HepG2 (cell line): ENCODE measurements around the gene CACNA2D1. TPM values are rescaled to one million over a fixed set of nuclear protein-coding genes. Genes with fewer than 3 reads are reported as not detected.

Experiments used
- ATAC-seq: fragments of 200-7000 bp; cut with Tn5 transposase; 3 replicates; pipeline ENCODE4 v1.9.1; 2020; ENCODE audit warnings: mild to moderate bottlenecking, moderate library complexity
- BruUV-seq: library from RNA; stranded (reverse); fragments of 400-500 nt; replicated peaks from 2 replicates; lab custom pipeline; 2021; lab: Mats Ljungman, UMichigan
- CTCF ChIA-PET: fragments of 300-600 bp; formaldehyde crosslinking; extraction: SDS; loops from one replicate; lab custom pipeline; 2021; ENCODE audit warnings: low total read pairs, inconsistent platforms, low intra/inter-chr PET ratio; lab: Yijun Ruan, JAX
- POLR2A ChIA-PET: fragments of 350-600 bp; sonication (Branson Sonifier 250); formaldehyde crosslinking; loops from one replicate; lab custom pipeline; 2020; ENCODE audit warnings: antibody characterized with exemption, inconsistent platforms; lab: Yijun Ruan, JAX
- DNase-seq: peaks from one replicate; pipeline ENCODE4 v3.0.0-alpha.2; 2015; ENCODE audit warnings: low spot score
- FAIRE-seq: peaks from 3 replicates; lab custom pipeline; 2011; peaks lifted over from hg19 to GRCh38; lab: Jason Lieb, UNC
- H2AFZ ChIP-seq: one replicate; pipeline ENCODE4 v1.6.1; 2011; ENCODE audit warnings: low read length, inconsistent platforms
- H3K27ac ChIP-seq: fragments of 300-600 bp; 3 replicates; pipeline ENCODE4 v1.8.0; 2011; ENCODE audit warnings: mixed run types, mild to moderate bottlenecking, mixed read lengths, low read length, inconsistent platforms; ENCODE audit not compliant: insufficient read depth; ENCODE audit errors: extremely low read length
- H3K27me3 ChIP-seq, 2 experiments: fragments of 200-600 bp in 1 of 2; 2 replicates in 1 of 2; 3 replicates in 1 of 2; pipeline versions ENCODE4 v1.6.0 to v1.8.0; 2011; ENCODE audit warnings: low read length in 2 of 2, mild to moderate bottlenecking in 2 of 2, moderate library complexity in 2 of 2, inconsistent platforms in 1 of 2; ENCODE audit not compliant: insufficient read depth in 2 of 2, control insufficient read depth in 1 of 2
- H3K36me3 ChIP-seq, 2 experiments: fragments of 200-600 bp in 1 of 2; replicated peaks in 1 of 2; 2 replicates in 1 of 2; 3 replicates in 1 of 2; pipeline versions ENCODE4 v1.5.1 to v1.8.0; 2011; ENCODE audit warnings: low read length in 2 of 2, inconsistent platforms in 1 of 2; ENCODE audit not compliant: insufficient read depth in 2 of 2, control insufficient read depth in 1 of 2
- H3K4me1 ChIP-seq: 2 replicates; pipeline ENCODE4 v1.5.1; 2012; ENCODE audit warnings: low read length, inconsistent platforms; ENCODE audit not compliant: insufficient read depth
- H3K4me2 ChIP-seq: 2 replicates; pipeline ENCODE4 v1.6.0; 2011; ENCODE audit warnings: low read depth, low read length, inconsistent platforms
- H3K4me3 ChIP-seq, 3 experiments: fragments of 200-600 bp in 1 of 3; sonication (generic), shearing (Covaris generic) in 1 of 3; replicated peaks in 1 of 3; 2 replicates each; pipeline ENCODE4 v1.5.1; 2011 to 2016; ENCODE audit warnings: low read length in 3 of 3, inconsistent platforms in 2 of 3, low read depth in 2 of 3, mild to moderate bottlenecking in 2 of 3, control low read depth in 1 of 3, mixed read lengths in 1 of 3; ENCODE audit not compliant: insufficient read depth in 1 of 3
- H3K79me2 ChIP-seq: one replicate; pipeline ENCODE4 v1.6.1; 2011; ENCODE audit warnings: low read length, inconsistent platforms; ENCODE audit not compliant: insufficient read depth
- H3K9ac ChIP-seq: 2 replicates; pipeline ENCODE4 v1.6.0; 2011; ENCODE audit warnings: mild to moderate bottlenecking, low read depth, low read length, inconsistent platforms; ENCODE audit not compliant: insufficient read depth
- H3K9me3 ChIP-seq: 2 replicates; pipeline ENCODE4 v1.5.1; 2012; ENCODE audit warnings: mild to moderate bottlenecking, low read length
- H4K20me1 ChIP-seq: 2 replicates; pipeline ENCODE4 v1.6.0; 2011; ENCODE audit warnings: inconsistent platforms, mild to moderate bottlenecking, low read length, moderate library complexity; ENCODE audit not compliant: insufficient read depth
- CAMTA2 ChIP-seq: sonication (generic); formaldehyde crosslinking; IDR thresholded peaks from 2 replicates; pipeline ENCODE4 v1.4.0; 2020; ENCODE audit warnings: mild to moderate bottlenecking, missing genetic modification reagents, borderline replicate concordance
- ETS1 ChIP-seq: sonication (generic); formaldehyde crosslinking; IDR thresholded peaks from 2 replicates; pipeline ENCODE4 v1.4.0; 2020; ENCODE audit warnings: missing genetic modification reagents
- FIP1L1 ChIP-seq: fragments of 200-400 bp; formaldehyde crosslinking; IDR thresholded peaks from 2 replicates; pipeline ENCODE4 v1.6.1; 2018; ENCODE audit warnings: low read depth, mild to moderate bottlenecking, low read length, moderate library complexity, borderline replicate concordance; ENCODE audit not compliant: insufficient read depth
- GABPA ChIP-seq, 2 experiments: IDR thresholded peaks; 2 replicates each; pipeline ENCODE4 v1.6.1; 2011 to 2016; ENCODE audit warnings: low read depth in 2 of 2, low read length in 1 of 2, missing biosample characterization in 1 of 2, missing genetic modification characterization in 1 of 2
- IKZF5 ChIP-seq: IDR thresholded peaks from 2 replicates; pipeline ENCODE4 v1.6.1; 2018; ENCODE audit warnings: missing genetic modification reagents, mild to moderate bottlenecking, missing compliant biosample characterization
- POLR2A ChIP-seq, 2 experiments: IDR thresholded peaks; 2 replicates each; pipeline ENCODE4 v1.6.1; 2011; ENCODE audit warnings: low read depth in 2 of 2, low read length in 2 of 2, mild to moderate bottlenecking in 1 of 2, moderate library complexity in 1 of 2; ENCODE audit not compliant: insufficient read depth in 1 of 2
- SMC3 ChIP-seq: IDR thresholded peaks from 2 replicates; pipeline ENCODE4 v1.6.1; 2011; ENCODE audit warnings: low read length, improper control_type of control experiment
- SP2 ChIP-seq: sonication (generic); formaldehyde crosslinking; IDR thresholded peaks from 2 replicates; pipeline ENCODE4 v1.5.1; 2020; ENCODE audit warnings: mild to moderate bottlenecking, missing genetic modification reagents
- SPEN ChIP-seq: sonication (generic); formaldehyde crosslinking; IDR thresholded peaks from 2 replicates; pipeline ENCODE4 v1.5.1; 2020; ENCODE audit warnings: low read depth, mild to moderate bottlenecking, missing genetic modification reagents
- STAG1 ChIP-seq: sonication (generic); formaldehyde crosslinking; IDR thresholded peaks from 2 replicates; pipeline ENCODE4 v1.4.0; 2020; ENCODE audit warnings: missing genetic modification reagents
- ZIK1 ChIP-seq: sonication (generic); formaldehyde crosslinking; IDR thresholded peaks from 2 replicates; pipeline ENCODE4 v1.5.0; 2020; ENCODE audit warnings: mild to moderate bottlenecking, low read depth, missing genetic modification reagents, borderline replicate concordance
- ZNF121 ChIP-seq: sonication (generic); formaldehyde crosslinking; IDR thresholded peaks from 2 replicates; pipeline ENCODE4 v1.5.0; 2020; ENCODE audit warnings: mild to moderate bottlenecking, missing genetic modification reagents
- ZNF672 ChIP-seq: sonication (generic); formaldehyde crosslinking; IDR thresholded peaks from 2 replicates; pipeline ENCODE4 v1.8.1; 2022; ENCODE audit warnings: missing genetic modification reagents
- WGBS: methylation state at CpG from one replicate; pipeline ENCODE4 v1.1.6; 2017; ENCODE audit warnings: low lambda C conversion rate; 5-methylcytosine and 5-hydroxymethylcytosine counted together
- in situ Hi-C: cut with HindIII; loops from 2 replicates; pipeline ENCODE4 v1.10.0; 2017; ENCODE audit warnings: low pct_unique_long_range_greater_than_20kb; ENCODE audit not compliant: extremely low pct_ligation_motif_present
- intact Hi-C: fragments of 100-400 bp; cut with micrococcal nuclease; formaldehyde crosslinking; loops from one replicate; pipeline ENCODE4 v1.10.0; 2022; ENCODE audit not compliant: unreplicated experiment
- polyA plus RNA-seq, 8 experiments: library from polyadenylated mRNA; depleted of rRNA in 3 of 8; stranded (reverse) in 7 of 8; unstranded in 1 of 8; fragments of >200 nt; fragmentation: Illumina TruSeq in 4 of 8; extraction: Trizol in 4 of 8; gene quantifications; 2 replicates each; pipeline versions ENCODE4 v1.2.1 to v1.2.3, GENCODE V29; 2011 to 2016; ENCODE audit warnings: low read depth in 4 of 8, missing spikeins in 1 of 8, mixed read lengths in 1 of 8; ENCODE audit not compliant: insufficient read depth in 1 of 8
- total RNA-seq, 5 experiments: library from RNA; depleted of rRNA; stranded (reverse); fragments of >200 nt; fragmentation: Illumina TruSeq; extraction: Trizol; gene quantifications; 2 replicates each; pipeline ENCODE4 v1.2.3, GENCODE V29; 2016; ENCODE audit warnings: low read depth in 1 of 5
- TF ChIP-seq, protein P1 (sequence below): sonication (generic); formaldehyde crosslinking; IDR thresholded peaks from 2 replicates; pipeline ENCODE4 v1.5.0; 2020; ENCODE audit warnings: missing genetic modification reagents
- TF ChIP-seq, protein P2 (sequence below): sonication (generic); formaldehyde crosslinking; IDR thresholded peaks from 2 replicates; pipeline ENCODE4 v1.5.0; 2020; ENCODE audit warnings: mild to moderate bottlenecking, missing genetic modification reagents, moderate library complexity
- TF ChIP-seq, protein P3 (sequence below): sonication (generic); formaldehyde crosslinking; IDR thresholded peaks from 2 replicates; pipeline ENCODE4 v1.9.0; 2022; ENCODE audit warnings: missing genetic modification reagents, mild to moderate bottlenecking, borderline replicate concordance

The CACNA2D1 gene
- total and polyA plus RNA-seq, 2 of the 13 experiments (the other 11 are each of a cell fraction or from before 2014, with no cell fraction given), result not detected

DNA sequence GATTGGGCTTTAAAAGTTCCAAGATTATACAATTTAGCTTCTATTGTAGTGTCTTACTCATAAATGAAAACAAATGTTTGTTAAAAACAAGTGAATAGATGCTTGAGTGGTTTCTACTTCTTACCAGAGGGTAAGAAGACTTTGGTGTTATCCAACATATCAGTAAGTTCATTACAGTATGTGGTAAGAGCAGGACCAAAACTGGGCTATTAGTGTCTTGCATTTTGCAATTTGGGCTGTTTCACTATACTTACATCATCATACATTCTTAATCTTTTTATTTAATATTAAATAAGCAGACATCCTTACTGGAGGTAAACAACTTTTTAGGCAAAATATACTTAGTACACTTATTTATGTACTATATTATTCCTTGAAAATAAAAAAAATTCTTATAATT is 425.4 kb downstream of the CACNA2D1 start (continued):
- TF ChIP-seq ZNF672 (no peak), ZIK1 (no peak), POLR2A (IDR thresholded peaks at IDR 0.05; ENCODE audit: insufficient read depth in 1 of 2, low read depth in 2 of 2, low read length in 2 of 2) (no peak), FIP1L1 (no peak), ZNF121 (CRISPR knock-in tag) (no peak), SP2 (no peak), ETS1 (CRISPR knock-in tag) (no peak), IKZF5 (CRISPR knock-in tag) (no peak)
- TF ChIP-seq, protein P1, sequence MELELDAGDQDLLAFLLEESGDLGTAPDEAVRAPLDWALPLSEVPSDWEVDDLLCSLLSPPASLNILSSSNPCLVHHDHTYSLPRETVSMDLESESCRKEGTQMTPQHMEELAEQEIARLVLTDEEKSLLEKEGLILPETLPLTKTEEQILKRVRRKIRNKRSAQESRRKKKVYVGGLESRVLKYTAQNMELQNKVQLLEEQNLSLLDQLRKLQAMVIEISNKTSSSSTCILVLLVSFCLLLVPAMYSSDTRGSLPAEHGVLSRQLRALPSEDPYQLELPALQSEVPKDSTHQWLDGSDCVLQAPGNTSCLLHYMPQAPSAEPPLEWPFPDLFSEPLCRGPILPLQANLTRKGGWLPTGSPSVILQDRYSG (CRISPR knock-in tag), result no peak

DNA sequence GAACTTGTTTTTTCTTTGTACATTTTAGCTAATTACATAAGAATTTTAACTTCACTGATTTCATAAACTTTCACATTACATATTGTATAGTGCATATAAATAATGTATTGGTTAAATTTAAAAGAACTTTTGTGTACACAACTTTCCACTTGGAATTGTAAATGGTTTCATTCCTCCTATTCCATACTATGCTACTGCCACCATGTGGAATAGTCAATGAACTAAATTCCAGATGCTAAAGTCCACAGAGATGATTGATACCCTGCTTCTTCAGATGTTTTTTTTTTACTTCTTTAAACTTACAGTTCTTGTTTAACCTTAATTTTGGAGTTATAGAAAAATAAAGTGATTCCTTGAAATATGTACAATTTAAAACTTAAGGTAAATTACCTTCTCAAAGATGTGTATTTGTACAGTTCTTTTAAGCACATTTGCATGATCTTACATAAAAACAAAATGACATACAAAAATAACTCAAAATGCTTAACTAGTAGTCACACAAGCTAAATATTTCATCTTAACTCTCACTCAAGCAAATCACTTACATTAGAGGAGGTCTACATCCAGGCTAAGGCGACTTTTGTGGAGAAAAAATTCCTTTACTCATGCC is 426.1 kb downstream of the CACNA2D1 start:
- peak; percentile 9 for DNase-seq
- TF ChIP-seq, protein P2, sequence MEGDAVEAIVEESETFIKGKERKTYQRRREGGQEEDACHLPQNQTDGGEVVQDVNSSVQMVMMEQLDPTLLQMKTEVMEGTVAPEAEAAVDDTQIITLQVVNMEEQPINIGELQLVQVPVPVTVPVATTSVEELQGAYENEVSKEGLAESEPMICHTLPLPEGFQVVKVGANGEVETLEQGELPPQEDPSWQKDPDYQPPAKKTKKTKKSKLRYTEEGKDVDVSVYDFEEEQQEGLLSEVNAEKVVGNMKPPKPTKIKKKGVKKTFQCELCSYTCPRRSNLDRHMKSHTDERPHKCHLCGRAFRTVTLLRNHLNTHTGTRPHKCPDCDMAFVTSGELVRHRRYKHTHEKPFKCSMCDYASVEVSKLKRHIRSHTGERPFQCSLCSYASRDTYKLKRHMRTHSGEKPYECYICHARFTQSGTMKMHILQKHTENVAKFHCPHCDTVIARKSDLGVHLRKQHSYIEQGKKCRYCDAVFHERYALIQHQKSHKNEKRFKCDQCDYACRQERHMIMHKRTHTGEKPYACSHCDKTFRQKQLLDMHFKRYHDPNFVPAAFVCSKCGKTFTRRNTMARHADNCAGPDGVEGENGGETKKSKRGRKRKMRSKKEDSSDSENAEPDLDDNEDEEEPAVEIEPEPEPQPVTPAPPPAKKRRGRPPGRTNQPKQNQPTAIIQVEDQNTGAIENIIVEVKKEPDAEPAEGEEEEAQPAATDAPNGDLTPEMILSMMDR (CRISPR knock-in tag), result peak; percentile 51
- TF ChIP-seq STAG1 (CRISPR knock-in tag), result peak; percentile 64
- TF ChIP-seq CAMTA2 (CRISPR knock-in tag), result no peak
- no peak for TF ChIP-seq GABPA (IDR thresholded peaks at IDR 0.05; ENCODE audit: low read depth, low read length)
- TF ChIP-seq GABPA (CRISPR knock-in tag; IDR thresholded peaks at IDR 0.05; ENCODE audit: low read depth), result no peak
- TF ChIP-seq SPEN, result no peak
- TF ChIP-seq SMC3, result peak; percentile 35; the same call in 1 of the 2 replicates
- TF ChIP-seq, protein P3, sequence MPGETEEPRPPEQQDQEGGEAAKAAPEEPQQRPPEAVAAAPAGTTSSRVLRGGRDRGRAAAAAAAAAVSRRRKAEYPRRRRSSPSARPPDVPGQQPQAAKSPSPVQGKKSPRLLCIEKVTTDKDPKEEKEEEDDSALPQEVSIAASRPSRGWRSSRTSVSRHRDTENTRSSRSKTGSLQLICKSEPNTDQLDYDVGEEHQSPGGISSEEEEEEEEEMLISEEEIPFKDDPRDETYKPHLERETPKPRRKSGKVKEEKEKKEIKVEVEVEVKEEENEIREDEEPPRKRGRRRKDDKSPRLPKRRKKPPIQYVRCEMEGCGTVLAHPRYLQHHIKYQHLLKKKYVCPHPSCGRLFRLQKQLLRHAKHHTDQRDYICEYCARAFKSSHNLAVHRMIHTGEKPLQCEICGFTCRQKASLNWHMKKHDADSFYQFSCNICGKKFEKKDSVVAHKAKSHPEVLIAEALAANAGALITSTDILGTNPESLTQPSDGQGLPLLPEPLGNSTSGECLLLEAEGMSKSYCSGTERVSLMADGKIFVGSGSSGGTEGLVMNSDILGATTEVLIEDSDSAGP (CRISPR knock-in tag), result no peak
- ChIA-PET POLR2A (no interaction called here), CTCF (interaction anchor here (1.8 to 1.9 kb wide), 2 partner anchors 518 to 535 kb away, joined by 6 to 7 read pairs; no protein-coding TSS in a partner anchor)
- Histone ChIP-seq H3K27ac (no peak overlapping the region), H3K27me3 (no peaks in the 10 kb centered on the region), H4K20me1 (no peaks in the 10 kb centered on the region), H3K79me2 (no peaks in the 10 kb centered on the region), H3K9me3 (no peaks in the 10 kb centered on the region), H3K4me2 (no peak overlapping the region), H2AFZ (no peak overlapping the region), H3K9ac (no peak overlapping the region), H3K4me1 (no peaks in the 10 kb centered on the region), H3K4me3 (no peak overlapping the region), H3K36me3 (no peaks in the 10 kb centered on the region)
- in situ Hi-C loops, result no loop called here
- FAIRE-seq, result no peak
- BruUV-seq, result no TSS peak
- 5% methylated on average over 1 of the region's 1 CpG for WGBS
- ATAC-seq, result peak; percentile 57; the same call in 1 of the 3 replicates
- intact Hi-C loops, result loop anchor here (1.0 to 5.0 kb wide), 2 partner anchors 518 to 535 kb away; no protein-coding TSS in a partner anchor
